Right atrium auricular region (tissue), 2 donors: Measurements from ENCODE around the gene AIG1. TPM values are rescaled to one million over a fixed set of nuclear protein-coding genes. Genes with fewer than 3 reads are reported as not detected.

Source experiments
- DNase-seq: peaks from one replicate; pipeline ENCODE4 v3.0.0-alpha.2; 2019; ENCODE audit warnings: low spot score
- H3K27ac ChIP-seq, 2 donors: fragments of 200-600 bp; sonication (generic); 1 replicate in 1 of 2; 2 replicates in 1 of 2; pipeline ENCODE4 v1.5.1; 2016 to 2019
- H3K27me3 ChIP-seq, 2 donors: fragments of 200-600 bp; sonication (generic); one replicate each; pipeline versions ENCODE4 v1.5.1 to v1.6.0; 2017 to 2019
- H3K36me3 ChIP-seq: fragments of 200-600 bp; sonication (generic); one replicate; pipeline ENCODE4 v1.5.1; 2016
- H3K4me1 ChIP-seq, 2 donors: fragments of 200-600 bp; sonication (generic); one replicate each; pipeline versions ENCODE4 v1.5.1 to v1.6.0; 2017 to 2019
- H3K4me3 ChIP-seq, 2 donors: fragments of 200-600 bp; sonication (generic); 1 replicate in 1 of 2; 2 replicates in 1 of 2; pipeline ENCODE4 v1.5.1; 2017 to 2019; ENCODE audit warnings: mild to moderate bottlenecking in 1 of 2, moderate library complexity in 1 of 2
- H3K9me3 ChIP-seq, 2 donors: fragments of 200-600 bp; sonication (generic); one replicate each; pipeline ENCODE4 v1.5.1; 2019
- CTCF ChIP-seq, 2 donors: fragments of 200-600 bp; sonication (generic); IDR thresholded peaks; one replicate each; pipeline ENCODE4 v1.5.1; 2019; ENCODE audit warnings: antibody characterized with exemption in 2 of 2
- total RNA-seq, 2 donors: library from RNA; depleted of rRNA; stranded (reverse); fragments of >200 nt; gene quantifications; one replicate each; pipeline ENCODE4 v1.1.0, GENCODE V29; 2016

AIG1 gene
- total RNA-seq, 2 donors from 2014 or later, result 28.6 to 62.6 TPM

GRCh38 chr6:143205991-143206390, 145.3 kb downstream of the AIG1 start:
- TF ChIP-seq CTCF (IDR thresholded peaks at IDR 0.05), result no peak
- Histone ChIP-seq H3K4me3 (no peak overlapping the region), H3K27me3 (no peaks in the 10 kb centered on the region), H3K36me3 (no peaks in the 10 kb centered on the region), H3K4me1 (peaks cover 0 to 20% of the 10 kb centered on the region in 2 donors), H3K27ac (no peak overlapping the region), H3K9me3 (peaks cover 0 to 8% of the 10 kb centered on the region in 2 donors)
- DNase-seq, result no peak

GRCh38 chr6:143206550-143206949, 145.9 kb downstream of the AIG1 start:
- peaks cover 0 to 20% of the 10 kb centered on the region in 2 donors for H3K4me1 ChIP-seq
- DNase-seq, result no peak
- H3K36me3 ChIP-seq, result no peaks in the 10 kb centered on the region
- H3K27ac ChIP-seq, result no peak overlapping the region
- H3K4me3 ChIP-seq, result no peak overlapping the region
- H3K27me3 ChIP-seq, result no peaks in the 10 kb centered on the region
- no peak for TF ChIP-seq CTCF (IDR thresholded peaks at IDR 0.05)
- H3K9me3 ChIP-seq, result peaks cover 0 to 8% of the 10 kb centered on the region in 2 donors

GRCh38 chr6:143210420-143210819, 149.7 kb downstream of the AIG1 start:
- no peaks in the 10 kb centered on the region for H3K9me3 ChIP-seq
- DNase-seq, result no peak
- H3K27ac ChIP-seq, result no peak overlapping the region
- no peaks in the 10 kb centered on the region for H3K36me3 ChIP-seq
- H3K4me1 ChIP-seq, result peaks cover 0 to 25% of the 10 kb centered on the region in 2 donors
- no peak for TF ChIP-seq CTCF (IDR thresholded peaks at IDR 0.05)
- H3K4me3 ChIP-seq, result no peak overlapping the region
- no peaks in the 10 kb centered on the region for H3K27me3 ChIP-seq

GRCh38 chr6:143213859-143214376, 153.2 kb downstream of the AIG1 start:
- no peak for DNase-seq
- H3K27me3 ChIP-seq, result no peaks in the 10 kb centered on the region
- peaks cover 0 to 27% of the 10 kb centered on the region in 2 donors for H3K4me1 ChIP-seq
- no peak for TF ChIP-seq CTCF (IDR thresholded peaks at IDR 0.05)
- no peaks in the 10 kb centered on the region for H3K9me3 ChIP-seq
- H3K27ac ChIP-seq, result peak overlapping the region in 1 of 2 donors; percentile 2
- H3K4me3 ChIP-seq, result no peak overlapping the region
- H3K36me3 ChIP-seq, result no peaks in the 10 kb centered on the region

GRCh38 chr6:143215363-143215762, 154.7 kb downstream of the AIG1 start:
- Histone ChIP-seq H3K27ac (peak overlapping the region in 1 of 2 donors; percentile 27), H3K4me1 (peaks cover 0 to 27% of the 10 kb centered on the region in 2 donors), H3K27me3 (no peaks in the 10 kb centered on the region), H3K9me3 (no peaks in the 10 kb centered on the region), H3K4me3 (no peak overlapping the region), H3K36me3 (no peaks in the 10 kb centered on the region)
- no peak for TF ChIP-seq CTCF (IDR thresholded peaks at IDR 0.05)
- DNase-seq, result no peak

GRCh38 chr6:143215771-143216170, 155.1 kb downstream of the AIG1 start:
- no peaks in the 10 kb centered on the region for H3K36me3 ChIP-seq
- H3K4me1 ChIP-seq, result peaks cover 0 to 27% of the 10 kb centered on the region in 2 donors
- H3K27ac ChIP-seq, result peak overlapping the region in 1 of 2 donors; percentile 27
- no peak for DNase-seq
- TF ChIP-seq CTCF (IDR thresholded peaks at IDR 0.05), result no peak
- no peaks in the 10 kb centered on the region for H3K9me3 ChIP-seq
- H3K4me3 ChIP-seq, result no peak overlapping the region
- no peaks in the 10 kb centered on the region for H3K27me3 ChIP-seq
